Measurements from ENCODE around the gene NR2E1. TPM values are rescaled to one million over a fixed set of nuclear protein-coding genes. Genes with fewer than 3 reads are reported as not detected.

The NR2E1 gene
- total RNA-seq, 1 donor from 2014 or later = not detected

DNA sequence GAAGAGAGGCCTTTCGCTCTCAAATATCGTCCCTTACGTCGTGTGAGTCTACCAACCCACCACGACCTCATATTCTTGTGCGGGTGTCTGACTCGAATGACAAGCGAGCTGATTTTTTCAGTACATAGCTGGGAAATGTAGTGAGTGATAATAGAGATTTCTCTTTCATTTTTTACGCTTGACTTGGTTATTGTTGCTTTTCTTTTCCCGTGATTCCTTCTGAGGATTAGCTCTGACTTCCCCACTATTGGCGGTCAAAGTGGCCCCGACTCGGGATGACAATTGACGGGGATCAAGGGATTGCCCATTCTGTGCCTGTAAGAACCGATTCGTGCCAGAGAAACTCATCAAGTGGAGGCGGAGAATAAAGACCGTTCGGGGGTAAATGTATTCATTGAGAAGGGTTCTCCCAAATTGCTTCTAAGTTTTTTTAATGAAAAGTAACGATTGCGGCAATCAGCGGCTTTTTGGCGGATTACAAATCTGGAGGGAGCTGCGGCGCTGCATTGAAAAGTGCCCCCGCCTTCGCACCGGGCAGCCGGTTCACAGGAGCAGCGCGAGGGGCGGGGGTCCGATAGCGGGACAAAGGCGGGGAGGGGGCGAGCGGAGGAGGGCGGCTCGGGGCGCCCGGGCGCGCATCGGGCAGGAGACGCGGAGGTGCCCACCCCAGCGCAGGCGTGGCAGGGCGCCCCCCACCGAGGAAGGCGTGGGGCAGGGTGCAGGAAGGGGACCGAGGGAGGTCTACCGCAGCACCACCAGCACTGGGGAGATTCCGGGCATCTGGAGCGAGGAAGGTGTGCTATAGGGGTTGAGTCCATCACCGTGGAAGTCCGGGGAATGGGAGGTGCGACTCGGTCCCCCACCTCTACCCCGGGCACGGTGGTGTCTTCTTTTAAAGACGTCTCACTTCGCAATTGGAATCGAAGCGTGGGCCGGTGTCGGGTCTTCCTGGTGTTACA, 46.7 kb upstream of the NR2E1 start:
- H3K27me3 ChIP-seq (ENCODE audit: control insufficient read depth, insufficient read depth, low read length) = peaks cover 95% of the 10 kb centered on the region
- DNase-seq (ENCODE audit: low read depth) = no peak
- no peak overlapping the region for H3K4me3 ChIP-seq (ENCODE audit: low read depth, low read length)
- no peaks in the 10 kb centered on the region for H3K36me3 ChIP-seq (ENCODE audit: control insufficient read depth, insufficient read depth, low read length)
- no peak for TF ChIP-seq CTCF (IDR thresholded peaks at IDR 0.05; ENCODE audit: insufficient read depth, low read length, poor library complexity, severe bottlenecking)

GRCh38 chr6:108119769-108120141, 46.1 kb upstream of the NR2E1 start:
- Histone ChIP-seq H3K36me3 (ENCODE audit: control insufficient read depth, insufficient read depth, low read length) (no peaks in the 10 kb centered on the region), H3K27me3 (ENCODE audit: control insufficient read depth, insufficient read depth, low read length) (peaks cover 96% of the 10 kb centered on the region), H3K4me3 (ENCODE audit: low read depth, low read length) (no peak overlapping the region)
- DNase-seq (ENCODE audit: low read depth) = no peak
- no peak for TF ChIP-seq CTCF (IDR thresholded peaks at IDR 0.05; ENCODE audit: insufficient read depth, low read length, poor library complexity, severe bottlenecking)

GRCh38 chr6:108120311-108120710, 45.5 kb upstream of the NR2E1 start:
- Histone ChIP-seq H3K27me3 (ENCODE audit: control insufficient read depth, insufficient read depth, low read length) (peaks cover 94% of the 10 kb centered on the region), H3K4me3 (ENCODE audit: low read depth, low read length) (no peak overlapping the region), H3K36me3 (ENCODE audit: control insufficient read depth, insufficient read depth, low read length) (no peaks in the 10 kb centered on the region)
- DNase-seq (ENCODE audit: low read depth) = no peak
- no peak for TF ChIP-seq CTCF (IDR thresholded peaks at IDR 0.05; ENCODE audit: insufficient read depth, low read length, poor library complexity, severe bottlenecking)

DNA sequence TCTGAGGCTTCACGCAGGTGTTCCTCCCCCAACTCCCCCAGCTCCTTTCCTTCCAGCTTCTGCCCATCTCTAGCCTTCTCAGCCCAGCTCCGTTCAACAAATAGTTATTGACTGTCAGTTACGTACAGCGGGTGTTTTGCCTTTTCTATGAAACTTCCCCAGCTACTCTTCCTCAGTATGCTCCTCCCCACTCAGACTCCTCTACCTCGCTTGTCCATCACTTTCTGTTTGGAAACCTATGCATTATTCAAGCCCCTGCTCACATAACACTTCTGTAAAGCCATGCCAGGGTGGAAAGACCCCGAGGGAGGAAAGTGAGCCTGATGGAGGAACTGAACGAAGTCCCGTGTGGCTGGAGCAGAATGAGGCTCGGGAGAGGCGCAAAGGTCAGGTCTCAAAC, 44.2 kb upstream of the NR2E1 start:
- DNase-seq (ENCODE audit: low read depth) = no peak
- no peak for TF ChIP-seq CTCF (IDR thresholded peaks at IDR 0.05; ENCODE audit: insufficient read depth, low read length, poor library complexity, severe bottlenecking)
- H3K4me3 ChIP-seq (ENCODE audit: low read depth, low read length) = no peak overlapping the region
- H3K36me3 ChIP-seq (ENCODE audit: control insufficient read depth, insufficient read depth, low read length) = no peaks in the 10 kb centered on the region
- H3K27me3 ChIP-seq (ENCODE audit: control insufficient read depth, insufficient read depth, low read length) = peaks cover 88% of the 10 kb centered on the region

- no peaks in the 10 kb centered on the region for H3K36me3 ChIP-seq (ENCODE audit: control insufficient read depth, insufficient read depth, low read length)
- peaks cover 78% of the 10 kb centered on the region for H3K27me3 ChIP-seq (ENCODE audit: control insufficient read depth, insufficient read depth, low read length)
- no peak for DNase-seq (ENCODE audit: low read depth)
- no peak overlapping the region for H3K4me3 ChIP-seq (ENCODE audit: low read depth, low read length)
- TF ChIP-seq CTCF (IDR thresholded peaks at IDR 0.05; ENCODE audit: insufficient read depth, low read length, poor library complexity, severe bottlenecking) = no peak
Observed at GRCh38 chr6:108123481-108123929, 42.3 kb upstream of the NR2E1 start.

Data from kidney epithelial cell (primary cell).